Astrocyte of the spinal cord (primary cell): ENCODE results near the gene VPS35L.

Source experiments
- DNase-seq: peaks from one replicate; pipeline ENCODE4 v3.0.0; 2011; ENCODE audit warnings: low read depth, low spot score
- H3K4me3 ChIP-seq: 2 replicates; pipeline ENCODE4 v1.5.1; 2011; ENCODE audit warnings: low read depth, mild to moderate bottlenecking, low read length, moderate library complexity
- CTCF ChIP-seq: IDR thresholded peaks from 2 replicates; pipeline ENCODE4 v1.5.1; 2012; ENCODE audit warnings: low read depth, mild to moderate bottlenecking, low read length, inconsistent platforms
- in situ Hi-C: cut with HindIII; loops from 2 replicates; pipeline ENCODE4 v1.10.0; 2017; ENCODE audit warnings: low sequenced_read_pairs

VPS35L gene

GRCh38 chr16:19744670-19745069 lies 189.2 kb downstream of the VPS35L start:
- H3K4me3 ChIP-seq = no peak overlapping the region
- DNase-seq = no peak
- TF ChIP-seq CTCF = no peak
- in situ Hi-C loops = no loop called here

- no peak for TF ChIP-seq CTCF
- in situ Hi-C loops = no loop called here
- DNase-seq = peak; percentile 45
- no peak overlapping the region for H3K4me3 ChIP-seq
These were observed 189.9 kb downstream of the VPS35L start for GRCh38 chr16:19745286-19746010.

GRCh38 chr16:19746561-19746960 lies 191.1 kb downstream of the VPS35L start:
- no peak for DNase-seq

GRCh38 chr16:19748389-19749168 lies 193.1 kb downstream of the VPS35L start:
- no peak for TF ChIP-seq CTCF
- in situ Hi-C loops = no loop called here
- no peak for DNase-seq
- H3K4me3 ChIP-seq = no peak overlapping the region

More at GRCh38 chr16:19746561-19746960, 191.1 kb downstream of the VPS35L start:
- no peak overlapping the region for H3K4me3 ChIP-seq
- TF ChIP-seq CTCF = no peak
- in situ Hi-C loops = no loop called here

- in situ Hi-C loops = no loop called here
- no peak for DNase-seq
- TF ChIP-seq CTCF = no peak
- H3K4me3 ChIP-seq = no peak overlapping the region
These were observed 194.1 kb downstream of the VPS35L start for GRCh38 chr16:19749571-19750080.
